ENCODE results near the gene TM6SF1. TPM values are rescaled to one million over a fixed set of nuclear protein-coding genes. Genes with fewer than 3 reads are reported as not detected.
"Not testable (repeated sequence)": the region's sequence is repeated elsewhere in the genome, so short reads cannot be mapped to it uniquely, and the experiment has no call there.

Gene TM6SF1
- total RNA-seq, 2 donors from 2014 or later = 1.2 to 1.9 TPM

- Mint-ChIP-seq H3K27me3 (ENCODE audit: insufficient read depth) (no peaks in the 10 kb centered on the region), H3K4me1 (peaks cover 6% of the 10 kb centered on the region), H3K9me3 (peaks cover 11% of the 10 kb centered on the region), H3K27ac (peak overlapping the region; percentile 10), H3K4me3 (no peak overlapping the region), H3K36me3 (ENCODE audit: low read depth) (peaks cover 32% of the 10 kb centered on the region)
- DNase-seq = no peak
- Histone ChIP-seq H3K27me3 (ENCODE audit: control insufficient read depth, insufficient read depth, low read length, poor library complexity, severe bottlenecking) (no peaks in the 10 kb centered on the region), H3K36me3 (ENCODE audit: control insufficient read depth, insufficient read depth, low read length) (peaks cover 41% of the 10 kb centered on the region), H3K27ac (ENCODE audit: low read depth, low read length) (no peak overlapping the region), H3K4me3 (ENCODE audit: low read length) (no peak overlapping the region), H3K9me3 (ENCODE audit: control insufficient read depth, low read length) (peaks cover 12% of the 10 kb centered on the region), H3K9ac (ENCODE audit: extremely low read depth, low read length, poor library complexity, severe bottlenecking) (no peak overlapping the region), H3K4me1 (ENCODE audit: control insufficient read depth, insufficient read depth, low read length) (no peaks in the 10 kb centered on the region)
- WGBS, 2 experiments (ENCODE audit: insufficient coverage in 1 of 2, insufficient read length in 1 of 2) = 90 to 94% methylated on average over 2 to 4 of the region's 4 CpGs
- TF ChIP-seq CTCF (conservative IDR thresholded peaks at IDR 0.05) = no peak
These were observed 57.4 kb downstream of the TM6SF1 start for GRCh38 chr15:83164771-83165404.

DNA sequence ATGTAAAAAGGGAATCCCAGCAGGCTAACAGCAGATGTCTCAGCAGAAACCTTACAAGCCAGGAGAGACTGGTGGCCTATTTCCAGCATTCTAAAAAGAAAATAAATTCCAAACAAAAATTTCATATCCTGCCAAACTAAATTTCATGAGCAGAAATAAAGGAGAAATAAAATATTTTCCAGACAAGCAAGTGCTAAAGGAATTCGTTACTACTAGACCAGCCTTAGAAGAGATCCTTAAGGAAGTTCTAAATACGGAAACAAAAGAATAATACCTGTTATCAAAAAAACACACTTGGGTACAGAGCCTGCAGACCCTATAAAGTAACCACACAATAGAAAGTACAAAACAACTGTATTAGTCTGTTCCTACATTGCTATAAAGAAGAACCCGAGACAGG, 58.8 kb downstream of the TM6SF1 start:
- WGBS, 2 experiments (ENCODE audit: insufficient coverage in 1 of 2, insufficient read length in 1 of 2) = 83 to 100% methylated on average over 1 to 3 of the region's 3 CpGs
- no peak overlapping the region for H3K4me3 Mint-ChIP-seq
- no peak overlapping the region for H3K4me3 ChIP-seq (ENCODE audit: low read length)

DNA sequence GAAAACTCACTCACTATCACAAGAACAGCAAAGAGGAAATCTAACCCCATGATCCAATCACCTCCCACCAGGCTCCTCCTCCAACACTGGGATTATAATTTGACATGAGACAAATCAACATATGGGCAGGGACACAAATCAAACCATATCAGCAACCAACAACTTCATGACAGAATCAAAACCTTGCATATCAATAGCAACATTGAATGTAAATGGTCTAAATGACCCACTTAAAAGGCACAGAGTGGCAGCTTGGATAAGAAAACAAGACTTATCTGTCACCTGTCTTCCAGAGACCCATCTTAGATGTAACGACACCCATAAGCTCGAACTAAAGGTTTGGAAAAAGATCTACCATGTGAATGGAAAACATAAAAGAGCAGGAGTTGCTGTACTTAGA, 59.4 kb downstream of the TM6SF1 start:
- WGBS, 2 experiments (ENCODE audit: insufficient coverage in 1 of 2, insufficient read length in 1 of 2) = 92 to 96% methylated on average over 2 of the region's 2 CpGs
- H3K4me1 Mint-ChIP-seq = peaks cover 6% of the 10 kb centered on the region
- H3K27ac ChIP-seq (ENCODE audit: low read depth, low read length) = no peak overlapping the region

More for the DNA sequence above, 58.8 kb downstream of the TM6SF1 start:
- TF ChIP-seq CTCF (conservative IDR thresholded peaks at IDR 0.05) = no peak
- Mint-ChIP-seq H3K4me1 (peaks cover 6% of the 10 kb centered on the region), H3K27me3 (ENCODE audit: insufficient read depth) (no peaks in the 10 kb centered on the region), H3K9me3 (peaks cover 11% of the 10 kb centered on the region), H3K27ac (peak overlapping the region; percentile 6), H3K36me3 (ENCODE audit: low read depth) (peaks cover 31% of the 10 kb centered on the region)
- Histone ChIP-seq H3K27ac (ENCODE audit: low read depth, low read length) (no peak overlapping the region), H3K36me3 (ENCODE audit: control insufficient read depth, insufficient read depth, low read length) (peaks cover 34% of the 10 kb centered on the region), H3K27me3 (ENCODE audit: control insufficient read depth, insufficient read depth, low read length, poor library complexity, severe bottlenecking) (no peaks in the 10 kb centered on the region), H3K4me1 (ENCODE audit: control insufficient read depth, insufficient read depth, low read length) (no peaks in the 10 kb centered on the region), H3K9me3 (ENCODE audit: control insufficient read depth, low read length) (peaks cover 12% of the 10 kb centered on the region), H3K9ac (ENCODE audit: extremely low read depth, low read length, poor library complexity, severe bottlenecking) (no peak overlapping the region)
- no peak for DNase-seq

GRCh38 chr15:83169576-83169975, 62.1 kb downstream of the TM6SF1 start:
- Histone ChIP-seq H3K9me3 (ENCODE audit: control insufficient read depth, low read length) (peaks cover 12% of the 10 kb centered on the region), H3K36me3 (ENCODE audit: control insufficient read depth, insufficient read depth, low read length) (peaks cover 21% of the 10 kb centered on the region)
- not testable (repeated sequence) for H3K4me1 Mint-ChIP-seq; H3K4me3 ChIP-seq (ENCODE audit: low read length); H3K9ac ChIP-seq (ENCODE audit: extremely low read depth, low read length, poor library complexity, severe bottlenecking); H3K27me3 ChIP-seq (ENCODE audit: control insufficient read depth, insufficient read depth, low read length, poor library complexity, severe bottlenecking); H3K4me1 ChIP-seq (ENCODE audit: control insufficient read depth, insufficient read depth, low read length); H3K27ac ChIP-seq (ENCODE audit: low read depth, low read length); H3K27me3 Mint-ChIP-seq (ENCODE audit: insufficient read depth); DNase-seq; H3K4me3 Mint-ChIP-seq; H3K27ac Mint-ChIP-seq
- Mint-ChIP-seq H3K36me3 (ENCODE audit: low read depth) (peaks cover 29% of the 10 kb centered on the region), H3K9me3 (peaks cover 11% of the 10 kb centered on the region)
- WGBS, 2 experiments (ENCODE audit: insufficient coverage in 1 of 2, insufficient read length in 1 of 2) = 96% methylated on average over 5 of the region's 5 CpGs

More for the DNA sequence above, 59.4 kb downstream of the TM6SF1 start:
- Histone ChIP-seq H3K27me3 (ENCODE audit: control insufficient read depth, insufficient read depth, low read length, poor library complexity, severe bottlenecking) (no peaks in the 10 kb centered on the region), H3K9ac (ENCODE audit: extremely low read depth, low read length, poor library complexity, severe bottlenecking) (no peak overlapping the region), H3K9me3 (ENCODE audit: control insufficient read depth, low read length) (peaks cover 12% of the 10 kb centered on the region), H3K4me3 (ENCODE audit: low read length) (no peak overlapping the region), H3K36me3 (ENCODE audit: control insufficient read depth, insufficient read depth, low read length) (peaks cover 31% of the 10 kb centered on the region), H3K4me1 (ENCODE audit: control insufficient read depth, insufficient read depth, low read length) (no peaks in the 10 kb centered on the region)
- Mint-ChIP-seq H3K36me3 (ENCODE audit: low read depth) (peaks cover 29% of the 10 kb centered on the region), H3K4me3 (no peak overlapping the region), H3K27ac (peak overlapping the region; percentile 6), H3K27me3 (ENCODE audit: insufficient read depth) (no peaks in the 10 kb centered on the region), H3K9me3 (peaks cover 11% of the 10 kb centered on the region)
- no peak for TF ChIP-seq CTCF (conservative IDR thresholded peaks at IDR 0.05)
- DNase-seq = no peak
